ENCODE results near the gene ARHGAP32. TPM values are rescaled to one million over a fixed set of nuclear protein-coding genes. Genes with fewer than 3 reads are reported as not detected.

Gene ARHGAP32
- total RNA-seq, 1 experiment from 2014 or later, result 27.8 TPM

DNA sequence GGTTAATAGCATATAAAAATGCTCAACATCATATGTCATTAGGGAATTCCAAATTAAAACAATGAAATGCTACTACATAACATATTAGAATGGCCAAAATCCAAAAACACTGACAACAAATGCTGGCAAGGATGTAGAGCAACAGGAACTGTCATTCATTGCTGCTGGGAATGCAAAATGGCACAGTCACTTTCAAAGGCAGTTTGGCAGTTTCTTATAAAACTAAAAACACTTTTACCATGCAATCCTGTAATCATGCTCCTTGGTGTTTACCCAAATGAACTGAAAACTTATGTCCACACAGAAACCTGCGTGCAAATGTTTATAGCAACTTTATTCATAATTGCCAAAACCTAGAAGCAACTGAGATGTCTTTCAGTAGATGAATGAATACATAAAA lies 105.1 kb downstream of the ARHGAP32 start:
- Histone ChIP-seq H3K9ac (ENCODE audit: low read length) (no peak overlapping the region), H3K4me2 (ENCODE audit: low read length) (no peak overlapping the region), H3K36me3 (ENCODE audit: control insufficient read depth in 1 of 2, insufficient read depth in 2 of 2, low read length in 2 of 2) (no peaks in the 10 kb centered on the region), H2AFZ (ENCODE audit: low read depth, low read length, poor library complexity, severe bottlenecking) (no peak overlapping the region), H3K79me2 (ENCODE audit: insufficient read depth, low read length) (no peaks in the 10 kb centered on the region), H3K9me2 (ENCODE audit: insufficient read depth) (no peaks in the 10 kb centered on the region), H3K27me3 (ENCODE audit: insufficient read depth, low read length) (no peaks in the 10 kb centered on the region), H3K4me3 (replicated peaks in 1 of 2; ENCODE audit: low read depth in 1 of 2, low read length in 2 of 2) (no peak overlapping the region), H3K9me3 (ENCODE audit: control insufficient read depth in 1 of 2, insufficient read depth in 1 of 2, low read depth in 1 of 2, low read length in 2 of 2) (peaks cover 0 to 4% of the 10 kb centered on the region in 2 experiments; a peak in 1 of 4 replicates), H3K27ac (ENCODE audit: low read depth, low read length) (no peak overlapping the region), H3K4me1 (ENCODE audit: control insufficient read depth in 1 of 2, insufficient read depth in 2 of 2, low read length in 2 of 2) (no peaks in the 10 kb centered on the region), H4K20me1 (ENCODE audit: insufficient read depth) (no peaks in the 10 kb centered on the region)
- no peak for ATAC-seq
- ChIA-PET POLR2A (no interaction called here), CTCF (no interaction called here), RAD21 (ENCODE audit: low non-redundant PET in 1 of 2, low total read pairs in 2 of 2, uncharacterized antibody in 2 of 2, unreplicated experiment in 2 of 2) (no interaction called here)
- BruUV-seq (replicated peaks), result no TSS peak
- TF ChIP-seq SRF (IDR thresholded peaks at IDR 0.05; ENCODE audit: low read depth), result no peak
- no peak for TF ChIP-seq JUND (IDR thresholded peaks at IDR 0.05)
- TF ChIP-seq, protein P1, sequence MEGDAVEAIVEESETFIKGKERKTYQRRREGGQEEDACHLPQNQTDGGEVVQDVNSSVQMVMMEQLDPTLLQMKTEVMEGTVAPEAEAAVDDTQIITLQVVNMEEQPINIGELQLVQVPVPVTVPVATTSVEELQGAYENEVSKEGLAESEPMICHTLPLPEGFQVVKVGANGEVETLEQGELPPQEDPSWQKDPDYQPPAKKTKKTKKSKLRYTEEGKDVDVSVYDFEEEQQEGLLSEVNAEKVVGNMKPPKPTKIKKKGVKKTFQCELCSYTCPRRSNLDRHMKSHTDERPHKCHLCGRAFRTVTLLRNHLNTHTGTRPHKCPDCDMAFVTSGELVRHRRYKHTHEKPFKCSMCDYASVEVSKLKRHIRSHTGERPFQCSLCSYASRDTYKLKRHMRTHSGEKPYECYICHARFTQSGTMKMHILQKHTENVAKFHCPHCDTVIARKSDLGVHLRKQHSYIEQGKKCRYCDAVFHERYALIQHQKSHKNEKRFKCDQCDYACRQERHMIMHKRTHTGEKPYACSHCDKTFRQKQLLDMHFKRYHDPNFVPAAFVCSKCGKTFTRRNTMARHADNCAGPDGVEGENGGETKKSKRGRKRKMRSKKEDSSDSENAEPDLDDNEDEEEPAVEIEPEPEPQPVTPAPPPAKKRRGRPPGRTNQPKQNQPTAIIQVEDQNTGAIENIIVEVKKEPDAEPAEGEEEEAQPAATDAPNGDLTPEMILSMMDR (IDR thresholded peaks at IDR 0.05 in 2 of 3, conservative IDR thresholded peaks at IDR 0.05 in 1 of 3; ENCODE audit: borderline replicate concordance in 1 of 3, insufficient read depth in 1 of 3, low read depth in 2 of 3, low read length in 2 of 3), result no peak
- no peak for TF ChIP-seq ZBTB33 (IDR thresholded peaks at IDR 0.05; ENCODE audit: extremely low read depth, insufficient replicate concordance, low read length)
- TF ChIP-seq SP1 (IDR thresholded peaks at IDR 0.05; ENCODE audit: low read depth), result no peak
- no peak for TF ChIP-seq EGR1 (IDR thresholded peaks at IDR 0.05; ENCODE audit: low read depth)
- TF ChIP-seq TCF7L2 (IDR thresholded peaks at IDR 0.05; ENCODE audit: borderline replicate concordance, extremely low read depth, insufficient read depth, insufficient read length), result no peak
- TF ChIP-seq, protein P2, sequence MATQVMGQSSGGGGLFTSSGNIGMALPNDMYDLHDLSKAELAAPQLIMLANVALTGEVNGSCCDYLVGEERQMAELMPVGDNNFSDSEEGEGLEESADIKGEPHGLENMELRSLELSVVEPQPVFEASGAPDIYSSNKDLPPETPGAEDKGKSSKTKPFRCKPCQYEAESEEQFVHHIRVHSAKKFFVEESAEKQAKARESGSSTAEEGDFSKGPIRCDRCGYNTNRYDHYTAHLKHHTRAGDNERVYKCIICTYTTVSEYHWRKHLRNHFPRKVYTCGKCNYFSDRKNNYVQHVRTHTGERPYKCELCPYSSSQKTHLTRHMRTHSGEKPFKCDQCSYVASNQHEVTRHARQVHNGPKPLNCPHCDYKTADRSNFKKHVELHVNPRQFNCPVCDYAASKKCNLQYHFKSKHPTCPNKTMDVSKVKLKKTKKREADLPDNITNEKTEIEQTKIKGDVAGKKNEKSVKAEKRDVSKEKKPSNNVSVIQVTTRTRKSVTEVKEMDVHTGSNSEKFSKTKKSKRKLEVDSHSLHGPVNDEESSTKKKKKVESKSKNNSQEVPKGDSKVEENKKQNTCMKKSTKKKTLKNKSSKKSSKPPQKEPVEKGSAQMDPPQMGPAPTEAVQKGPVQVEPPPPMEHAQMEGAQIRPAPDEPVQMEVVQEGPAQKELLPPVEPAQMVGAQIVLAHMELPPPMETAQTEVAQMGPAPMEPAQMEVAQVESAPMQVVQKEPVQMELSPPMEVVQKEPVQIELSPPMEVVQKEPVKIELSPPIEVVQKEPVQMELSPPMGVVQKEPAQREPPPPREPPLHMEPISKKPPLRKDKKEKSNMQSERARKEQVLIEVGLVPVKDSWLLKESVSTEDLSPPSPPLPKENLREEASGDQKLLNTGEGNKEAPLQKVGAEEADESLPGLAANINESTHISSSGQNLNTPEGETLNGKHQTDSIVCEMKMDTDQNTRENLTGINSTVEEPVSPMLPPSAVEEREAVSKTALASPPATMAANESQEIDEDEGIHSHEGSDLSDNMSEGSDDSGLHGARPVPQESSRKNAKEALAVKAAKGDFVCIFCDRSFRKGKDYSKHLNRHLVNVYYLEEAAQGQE (IDR thresholded peaks at IDR 0.05; ENCODE audit: low read depth), result no peak
- no peak for TF ChIP-seq CBX3 (IDR thresholded peaks at IDR 0.05; ENCODE audit: low read depth)
- no peak for TF ChIP-seq SIN3A (IDR thresholded peaks at IDR 0.05; ENCODE audit: low read depth)
- intact Hi-C loops (cut with micrococcal nuclease), result no loop called here
- DNase-seq (ENCODE audit: low read depth, low spot score), result no peak
